ENCODE measurements around the gene ASB18. TPM values are rescaled to one million over a fixed set of nuclear protein-coding genes. Genes with fewer than 3 reads are reported as not detected.
"Not testable (repeated sequence)": the region's sequence is repeated elsewhere in the genome, so short reads cannot be mapped to it uniquely, and the experiment has no call there.

Gene ASB18
- total RNA-seq, 1 experiment from 2014 or later, result not detected

DNA sequence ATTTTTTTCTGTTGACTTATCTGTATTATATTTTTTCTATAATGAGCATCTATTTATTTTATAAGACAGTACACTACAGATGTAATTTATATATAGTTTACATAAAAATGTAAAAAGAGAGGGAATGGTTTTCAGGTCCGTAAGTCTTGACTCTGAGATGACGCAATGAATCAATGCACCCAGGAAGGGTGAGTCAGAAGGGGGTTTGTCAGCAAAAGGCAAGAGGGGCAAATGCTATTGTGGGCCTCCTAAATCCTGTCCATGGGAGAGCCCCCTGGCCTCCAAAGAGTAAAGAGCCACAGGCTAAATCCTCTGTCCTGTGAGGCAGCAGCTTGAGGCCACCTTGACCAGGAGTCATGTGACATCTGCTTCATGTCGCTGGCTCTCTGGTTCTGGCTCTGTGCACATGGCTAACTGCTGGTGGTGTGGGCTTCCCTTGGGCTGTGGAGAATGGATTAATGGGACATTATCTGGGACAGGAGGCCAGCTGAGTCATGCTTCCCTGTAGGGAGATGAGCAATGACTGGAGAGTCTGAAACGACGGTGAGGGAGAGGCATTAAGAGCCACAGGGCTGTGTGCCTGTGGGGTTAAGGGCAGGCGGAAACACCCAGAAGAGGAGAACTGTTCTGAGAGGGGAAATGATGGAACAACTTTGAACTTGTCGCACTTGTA, 22.8 kb upstream of the ASB18 start:
- DNase-seq (ENCODE audit: low read depth), result peak; percentile 19

DNA sequence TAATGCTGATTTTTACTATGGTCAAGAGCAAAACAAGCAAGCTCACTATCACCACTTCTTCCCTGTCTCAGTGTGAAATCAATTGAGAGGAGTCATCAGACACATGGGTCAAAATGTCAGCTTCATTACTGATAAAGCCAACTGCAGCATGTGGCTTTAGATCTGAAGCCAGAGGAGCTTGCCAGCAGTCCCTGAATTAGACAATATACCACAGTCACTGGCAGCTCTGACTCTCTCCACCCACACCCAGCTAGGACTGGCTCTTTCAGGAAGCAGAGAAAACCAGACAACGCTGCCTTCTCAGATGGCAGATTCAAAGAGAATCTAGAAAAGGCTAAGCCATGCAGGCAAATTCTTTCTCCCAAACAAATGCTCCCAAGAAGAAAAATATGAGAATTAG, 20.0 kb upstream of the ASB18 start:
- DNase-seq (ENCODE audit: low read depth), result no peak

DNA sequence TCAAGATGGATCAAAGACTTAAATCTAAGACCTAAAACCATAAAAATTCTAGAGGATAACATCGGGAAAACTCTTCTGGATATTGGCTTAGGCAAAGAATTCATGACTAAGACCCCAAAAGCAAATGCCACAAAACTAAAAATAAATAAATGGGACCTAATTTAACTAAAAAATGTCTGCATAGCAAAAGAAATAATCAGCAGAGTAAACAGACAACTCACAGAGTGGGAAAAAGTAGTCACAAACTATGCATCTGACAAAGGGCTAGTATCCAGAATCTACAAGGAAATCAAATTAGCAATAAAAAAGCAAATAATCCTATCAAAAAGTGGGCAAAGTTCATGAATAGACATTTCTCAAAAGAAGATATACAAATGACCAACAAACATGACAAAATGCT, 18.2 kb upstream of the ASB18 start:
- no peak for DNase-seq (ENCODE audit: low read depth)

DNA sequence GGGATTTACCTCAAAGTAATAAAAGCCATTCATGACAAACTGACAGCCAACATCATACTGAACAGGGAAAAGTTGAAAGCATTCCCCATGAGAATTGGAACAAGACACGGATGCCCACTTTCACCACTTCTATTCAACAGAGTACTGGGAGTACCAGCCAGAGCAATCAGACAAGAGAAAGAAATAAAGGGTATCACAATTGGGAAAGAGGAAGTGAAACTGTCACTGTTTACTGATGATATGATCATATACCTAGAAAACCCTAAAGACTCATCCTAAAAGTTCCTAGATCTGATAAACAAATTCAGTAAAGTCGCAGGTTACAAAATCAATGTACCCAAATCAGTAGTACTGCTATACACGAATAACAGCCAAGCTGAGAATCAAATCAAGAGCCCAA, 17.2 kb upstream of the ASB18 start:
- DNase-seq (ENCODE audit: low read depth), result no peak

DNA sequence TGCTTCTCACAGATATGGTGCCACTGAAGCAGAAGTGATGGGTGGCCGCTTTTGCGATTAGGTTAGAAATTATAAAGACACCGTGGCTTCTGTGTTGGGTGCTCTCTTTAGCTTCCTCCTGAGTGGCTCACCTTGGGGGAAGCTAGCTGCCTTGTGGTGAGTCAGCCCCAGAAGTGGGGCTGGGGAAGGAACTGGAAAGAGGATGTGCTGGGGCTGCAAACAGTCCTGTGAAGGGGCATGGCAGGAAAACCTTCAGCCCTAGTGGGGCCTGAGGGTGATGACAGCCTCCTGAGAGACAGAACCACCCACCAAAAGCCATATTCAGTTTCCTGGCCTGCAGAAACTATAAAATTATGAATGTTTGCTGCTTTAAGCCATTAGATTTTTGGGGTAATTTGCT, 8.9 kb upstream of the ASB18 start:
- no peak for DNase-seq (ENCODE audit: low read depth)

DNA sequence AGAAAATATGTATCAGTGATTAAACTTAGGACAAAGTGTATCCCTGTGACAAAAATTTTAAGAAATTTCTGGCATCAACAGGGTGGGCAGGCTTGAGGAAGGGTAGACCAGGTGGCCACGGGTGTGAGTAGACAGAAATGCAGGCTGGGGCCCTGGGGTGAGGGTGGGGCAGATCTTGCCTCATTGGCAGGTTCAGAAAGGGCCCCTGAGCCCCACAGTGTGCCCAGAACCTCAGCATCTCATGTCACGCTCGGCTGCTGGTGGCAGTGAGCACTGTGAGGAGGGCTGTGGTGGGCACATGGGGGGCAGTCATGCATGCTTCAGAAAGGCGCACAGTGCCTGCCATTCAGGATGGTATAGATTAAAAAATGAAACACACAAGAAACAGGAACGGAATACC, 7.6 kb upstream of the ASB18 start:
- no peak for DNase-seq (ENCODE audit: low read depth)

DNA sequence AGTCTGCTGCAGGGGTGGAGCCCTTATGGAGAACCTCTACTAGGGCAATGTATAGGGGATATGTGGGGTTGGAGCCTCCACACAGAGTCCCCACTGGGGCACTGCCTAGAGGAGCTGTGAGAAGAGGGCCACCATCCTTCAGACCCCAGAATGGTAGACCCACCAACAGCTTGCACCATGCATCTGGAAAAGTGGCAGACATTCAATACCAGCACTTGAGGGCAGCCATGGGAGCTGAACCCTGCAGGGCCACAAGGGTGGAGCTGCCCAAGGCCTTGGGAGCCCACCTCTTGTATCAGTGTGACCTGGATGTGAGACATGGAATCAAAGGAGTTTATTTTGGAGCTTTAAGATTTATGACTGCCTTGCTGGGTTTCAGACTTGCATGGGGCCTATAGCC, 5.7 kb upstream of the ASB18 start:
- not testable (repeated sequence) for DNase-seq (ENCODE audit: low read depth)

DNA sequence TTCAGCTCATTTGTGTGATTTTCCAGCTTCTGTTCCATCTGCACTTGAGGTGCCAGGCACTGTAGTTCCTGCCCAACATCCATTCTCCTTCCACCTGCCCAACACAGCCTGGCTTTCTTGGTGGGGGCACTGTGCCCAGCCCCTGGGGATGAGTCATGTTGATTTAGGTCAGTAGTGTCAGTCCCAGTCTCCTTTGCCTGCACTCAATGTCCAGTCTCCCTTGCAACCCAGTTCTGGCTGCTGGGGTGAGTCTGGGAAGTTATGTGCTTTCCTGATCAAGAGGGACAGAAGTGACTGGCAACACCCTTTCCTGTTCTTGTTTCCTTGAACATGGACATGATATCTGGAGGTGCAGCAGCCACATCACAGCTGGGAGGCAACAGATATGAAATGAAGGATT, 1.5 kb upstream of the ASB18 start:
- no peak for DNase-seq (ENCODE audit: low read depth)

DNA sequence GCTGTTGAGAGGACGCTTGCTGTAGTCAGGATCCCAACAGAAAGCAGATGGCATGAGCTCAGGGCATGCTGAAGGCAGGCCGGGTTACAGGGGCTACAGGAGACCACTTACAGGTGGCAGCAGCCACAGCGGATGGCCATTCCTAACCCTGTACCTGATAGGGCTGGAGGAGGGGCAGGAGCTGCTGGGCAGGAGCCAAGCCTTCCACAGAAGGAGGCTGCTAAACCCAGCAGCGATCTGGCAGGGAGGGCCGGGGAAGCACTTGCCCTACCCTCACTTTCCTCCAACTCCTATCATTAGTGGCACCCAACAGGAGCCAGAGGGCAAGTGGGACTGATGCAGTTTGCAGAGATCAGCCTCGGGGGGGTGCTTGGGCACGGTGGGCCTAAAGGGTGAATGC, 2.0 kb downstream of the ASB18 start:
- DNase-seq (ENCODE audit: low read depth), result no peak

DNA sequence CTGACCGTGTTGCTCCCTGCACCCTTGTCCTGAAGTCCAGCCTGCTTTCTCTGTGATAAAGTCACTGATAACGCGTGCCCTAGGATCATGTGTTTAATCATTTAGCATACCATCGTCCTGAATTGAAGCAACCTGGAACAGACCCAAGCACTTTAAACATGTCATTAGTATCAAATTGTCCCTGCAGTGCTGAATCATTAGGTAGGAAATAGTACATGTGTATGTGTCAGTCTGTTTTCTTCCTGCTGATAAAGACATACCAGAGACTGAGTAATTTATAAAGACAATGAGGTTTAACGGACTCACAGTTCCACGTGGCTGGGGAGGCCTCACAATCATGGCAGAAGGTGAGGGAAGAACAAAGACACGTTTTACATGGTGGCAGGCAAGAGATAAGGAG, 2.8 kb downstream of the ASB18 start:
- no peak for DNase-seq (ENCODE audit: low read depth)

DNA sequence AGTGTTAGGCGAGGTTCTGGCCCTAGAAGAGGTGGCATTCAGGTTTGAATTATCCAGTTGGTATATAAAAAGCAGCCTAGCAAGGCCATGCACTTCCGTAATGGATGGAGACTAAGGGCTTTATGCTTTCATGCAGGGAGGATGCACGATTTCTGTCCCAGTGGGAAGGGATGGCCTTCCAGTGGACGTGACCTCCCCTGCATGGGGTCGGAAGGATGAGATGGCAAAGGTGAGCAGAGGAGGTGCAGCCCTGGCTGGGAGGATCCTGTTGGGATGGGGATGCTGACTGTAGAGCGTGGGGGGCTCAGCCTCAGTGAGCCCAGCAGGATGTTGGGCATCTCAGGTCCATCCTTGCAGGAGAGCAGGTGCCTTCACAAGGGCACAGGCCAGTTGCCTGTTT, 4.8 kb downstream of the ASB18 start:
- DNase-seq (ENCODE audit: low read depth), result no peak

DNA sequence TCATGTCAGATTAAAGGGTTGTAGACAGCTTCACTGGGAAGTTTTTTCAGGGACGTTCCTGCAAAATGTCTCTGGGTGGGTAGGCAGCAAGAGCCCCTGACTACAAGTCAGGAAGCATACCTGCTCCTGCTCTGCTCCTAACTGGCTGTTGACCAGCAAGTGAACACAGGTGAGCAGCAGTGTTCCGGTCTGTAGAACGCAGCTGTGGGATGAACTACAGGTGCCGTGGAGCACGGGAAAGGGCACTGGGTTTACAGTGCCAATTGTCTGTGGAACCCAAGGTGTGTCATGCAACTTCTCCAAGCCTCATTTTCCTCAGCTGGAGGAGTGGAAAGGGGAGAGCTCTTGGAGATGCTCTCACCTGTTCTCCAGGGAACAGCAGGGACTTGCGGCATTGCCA, 6.6 kb downstream of the ASB18 start:
- DNase-seq (ENCODE audit: low read depth), result no peak

DNA sequence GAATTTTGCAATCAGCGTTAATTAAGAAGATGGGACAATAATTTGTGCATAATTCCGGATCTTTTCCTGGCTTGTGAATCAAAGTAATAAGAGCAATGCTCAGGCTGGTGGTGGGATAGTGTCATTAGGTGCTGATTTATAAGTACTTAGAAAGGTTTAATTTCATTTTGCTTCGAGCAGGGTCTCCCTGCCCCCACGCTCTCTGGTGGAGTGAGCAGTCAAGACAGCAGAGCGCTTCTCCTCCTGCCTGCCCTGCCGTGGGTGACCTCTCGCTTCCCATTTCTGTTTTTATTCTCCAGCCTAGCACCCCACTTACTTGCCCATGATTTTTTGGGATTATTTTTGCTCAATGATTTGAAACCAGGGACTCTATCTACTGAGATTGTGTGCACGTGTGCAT, 7.1 kb downstream of the ASB18 start:
- no peak for DNase-seq (ENCODE audit: low read depth)

DNA sequence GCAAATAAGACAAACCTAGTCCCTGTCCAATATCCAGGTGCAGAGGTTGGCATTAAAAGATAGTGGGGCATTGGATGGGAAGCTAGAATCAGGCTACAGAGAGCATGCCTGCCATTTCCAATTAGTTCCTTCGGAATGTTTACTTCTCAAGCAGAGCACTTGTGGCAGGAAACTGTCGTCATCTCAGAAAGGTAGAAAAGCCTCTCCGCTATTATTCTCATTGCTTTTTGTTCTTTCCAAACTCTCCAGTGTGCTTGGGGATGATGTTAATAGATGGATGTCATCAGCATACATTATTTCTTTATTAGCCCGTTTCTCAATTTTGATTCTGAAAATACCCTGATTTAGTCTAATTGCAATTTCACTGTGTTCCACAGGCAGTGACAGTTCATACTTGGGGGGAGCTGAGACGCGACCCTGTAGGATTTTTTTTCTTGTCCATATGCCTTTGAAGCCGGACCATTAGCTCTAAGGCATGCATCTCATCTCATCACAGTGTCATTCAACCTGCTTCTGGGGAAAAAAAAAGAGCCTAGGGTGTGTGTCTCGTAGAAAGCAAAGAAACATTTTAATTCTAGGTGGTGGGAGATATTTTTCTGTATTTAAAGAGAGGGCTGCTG, 7.7 kb downstream of the ASB18 start:
- no peak for DNase-seq (ENCODE audit: low read depth)

DNA sequence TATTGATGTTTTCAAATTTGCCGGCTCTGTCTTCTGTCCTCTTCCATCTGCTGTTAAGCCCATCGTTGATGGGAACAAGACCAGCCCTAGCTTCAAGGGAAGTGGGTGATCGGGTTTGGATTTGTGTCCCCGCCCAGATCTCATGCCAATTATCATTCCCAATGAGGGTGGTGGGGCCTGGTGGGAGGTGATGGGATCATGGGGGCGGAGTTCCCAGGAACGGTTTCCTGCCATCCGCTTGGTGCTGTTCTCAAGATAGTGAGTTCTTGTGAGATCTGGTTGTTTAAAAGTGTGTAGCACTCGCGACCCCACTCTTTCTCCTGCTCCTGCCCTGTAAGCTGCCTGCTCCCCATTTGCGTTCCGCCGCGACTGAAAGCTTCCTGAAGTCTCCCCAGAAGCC, 9.5 kb downstream of the ASB18 start:
- no peak for DNase-seq (ENCODE audit: low read depth)

DNA sequence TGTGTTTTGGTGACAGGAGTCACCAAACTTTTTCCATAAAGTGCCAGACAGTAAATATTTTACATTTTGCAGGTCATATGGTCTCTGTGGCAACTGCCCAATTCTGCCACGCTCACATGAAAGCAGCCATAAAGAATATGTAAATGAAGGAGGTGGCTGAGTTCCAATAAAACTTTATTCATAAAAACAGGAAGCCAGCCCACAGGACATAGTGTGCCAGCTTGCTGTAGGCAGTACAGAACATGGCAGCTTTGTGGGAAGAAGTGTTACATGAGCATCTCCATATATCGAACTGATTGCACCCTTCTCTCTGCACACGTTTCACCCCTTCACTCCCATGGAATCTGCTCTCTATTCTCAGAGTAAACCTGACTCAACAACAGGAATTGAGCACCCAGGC, 10.2 kb downstream of the ASB18 start:
- DNase-seq (ENCODE audit: low read depth), result no peak

DNA sequence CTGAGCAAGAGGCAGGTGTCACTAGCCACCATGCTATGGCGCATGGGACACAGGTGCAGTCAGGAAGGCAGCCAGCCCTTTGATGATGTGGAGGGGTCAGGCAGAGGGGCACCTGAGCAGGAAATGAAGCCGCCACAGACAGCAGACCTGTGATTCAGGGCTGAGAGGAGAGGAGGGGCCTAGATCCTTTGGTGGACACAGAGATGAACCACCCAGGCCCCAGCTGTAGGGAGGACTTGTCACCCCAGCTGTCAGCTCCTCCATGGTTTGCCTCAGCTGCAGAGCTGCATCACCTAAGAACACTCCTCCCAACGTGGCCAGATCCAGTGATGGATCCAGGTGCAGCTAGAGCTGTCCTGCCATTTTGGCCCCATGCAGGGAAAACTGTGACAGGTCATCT, 11.6 kb downstream of the ASB18 start:
- no peak for DNase-seq (ENCODE audit: low read depth)

DNA sequence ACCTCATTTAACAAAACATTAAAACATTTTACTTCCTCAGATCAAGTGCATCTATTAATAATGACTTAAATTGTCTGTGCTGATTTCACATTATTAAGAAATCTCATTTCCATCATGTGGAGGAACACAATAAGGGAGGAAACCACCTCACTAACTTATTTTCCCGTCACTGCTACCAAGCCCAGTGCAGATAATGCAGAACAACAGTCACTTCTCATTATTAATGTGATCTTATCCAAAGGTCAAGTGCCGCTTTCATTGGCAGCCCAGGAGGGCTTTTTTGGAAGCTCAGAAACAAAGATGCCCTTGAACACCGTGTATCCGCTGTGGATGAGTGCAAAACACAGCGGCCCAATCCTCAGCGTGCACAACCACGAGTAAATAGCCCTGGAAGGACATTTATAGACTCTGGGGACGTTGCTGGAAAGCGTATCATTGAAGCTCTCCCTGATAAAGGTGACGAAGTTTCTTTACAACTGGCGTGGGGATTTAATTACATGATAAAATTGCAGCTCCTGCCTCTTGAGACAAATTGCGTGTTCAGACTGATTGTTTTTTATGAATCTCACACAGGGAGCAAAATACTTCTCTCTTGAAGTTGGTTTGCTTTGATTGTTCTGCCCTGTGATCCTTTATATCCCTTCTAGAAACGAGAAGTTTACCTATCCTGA, 13.2 kb downstream of the ASB18 start:
- no peak for DNase-seq (ENCODE audit: low read depth)

DNA sequence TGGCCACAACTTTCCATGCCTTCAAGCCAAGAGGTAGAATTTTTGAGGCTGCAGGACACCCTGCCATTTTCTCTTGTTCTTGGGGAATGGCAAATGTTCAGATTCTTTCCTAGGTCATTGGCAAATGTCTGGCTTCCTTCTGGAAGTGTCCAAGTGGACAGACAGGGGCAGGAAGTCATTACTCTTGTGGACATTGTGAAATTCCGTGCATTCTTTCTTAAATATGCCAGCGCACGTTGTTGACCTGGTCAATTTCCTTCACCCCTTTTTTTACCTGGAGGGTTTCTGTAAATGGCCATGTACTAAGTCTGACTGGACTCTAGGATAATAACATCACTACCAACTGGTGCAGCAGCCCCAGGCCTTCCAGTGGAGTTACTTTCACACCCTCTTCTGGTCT, 13.9 kb downstream of the ASB18 start:
- no peak for DNase-seq (ENCODE audit: low read depth)

DNA sequence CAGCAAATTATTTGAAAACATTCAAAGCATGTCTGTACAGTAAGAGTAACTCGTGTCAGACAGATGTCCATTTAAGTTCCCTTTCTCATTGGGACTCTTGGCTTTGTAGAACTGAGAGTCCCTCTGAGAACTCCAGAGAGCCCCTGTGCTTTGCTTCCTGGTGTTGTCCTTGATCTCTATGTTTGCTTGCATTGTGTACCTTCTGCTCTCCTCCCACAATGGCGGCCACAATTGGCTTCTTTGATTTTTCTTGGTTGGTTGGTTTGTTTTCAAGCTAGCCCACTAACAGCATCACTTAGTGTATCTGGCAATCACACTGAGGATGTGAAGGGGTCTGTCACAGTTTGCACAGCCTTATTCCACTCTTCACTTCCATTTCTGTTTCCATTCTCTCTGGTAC, 15.1 kb downstream of the ASB18 start:
- no peak for DNase-seq (ENCODE audit: low read depth)

DNA sequence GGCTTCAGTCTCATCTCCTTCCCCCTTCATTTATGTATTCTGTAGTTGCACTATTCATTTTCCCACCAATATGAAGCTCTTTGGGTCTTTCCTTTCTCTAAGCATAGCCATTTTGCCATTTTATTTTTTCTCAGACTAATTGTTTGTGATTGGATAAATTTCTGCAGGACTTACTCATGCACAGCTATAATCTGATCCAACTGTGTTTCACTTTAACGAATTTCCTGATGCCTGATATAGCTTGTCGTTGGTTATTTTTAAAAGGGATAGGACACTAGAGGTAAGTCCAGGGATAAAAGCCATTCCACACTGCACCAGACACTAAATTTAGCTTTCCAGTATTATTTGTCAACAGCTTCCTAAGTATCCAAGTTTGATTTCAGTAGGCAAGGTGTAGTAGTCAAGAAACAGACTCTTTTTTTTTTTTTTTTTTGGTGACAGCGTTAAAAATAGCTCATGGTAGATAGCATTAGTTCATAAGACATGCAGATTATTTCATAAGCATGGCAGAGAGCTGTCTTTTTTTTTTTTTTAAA, 17.4 kb downstream of the ASB18 start:
- DNase-seq (ENCODE audit: low read depth), result no peak

DNA sequence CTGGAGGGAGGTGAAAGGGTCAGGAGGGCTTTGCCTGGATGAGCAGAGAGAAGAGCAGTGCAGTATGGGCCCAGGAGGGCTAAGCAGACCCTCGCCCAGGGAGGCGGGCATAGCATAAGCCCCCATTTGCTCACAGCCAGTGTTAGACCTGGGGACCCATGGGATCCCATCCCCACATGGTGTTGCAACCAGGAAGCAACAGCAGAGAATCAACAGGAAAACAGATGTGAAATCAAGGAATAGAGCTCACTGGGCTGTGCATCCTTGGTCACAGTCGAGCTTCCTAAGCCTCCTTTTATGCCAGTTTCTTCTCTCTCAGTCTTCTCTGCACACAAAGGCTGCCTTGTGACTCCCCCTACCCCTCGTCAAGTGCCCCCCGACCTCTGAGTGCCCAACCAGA, 19.9 kb downstream of the ASB18 start:
- DNase-seq (ENCODE audit: low read depth), result no peak

DNA sequence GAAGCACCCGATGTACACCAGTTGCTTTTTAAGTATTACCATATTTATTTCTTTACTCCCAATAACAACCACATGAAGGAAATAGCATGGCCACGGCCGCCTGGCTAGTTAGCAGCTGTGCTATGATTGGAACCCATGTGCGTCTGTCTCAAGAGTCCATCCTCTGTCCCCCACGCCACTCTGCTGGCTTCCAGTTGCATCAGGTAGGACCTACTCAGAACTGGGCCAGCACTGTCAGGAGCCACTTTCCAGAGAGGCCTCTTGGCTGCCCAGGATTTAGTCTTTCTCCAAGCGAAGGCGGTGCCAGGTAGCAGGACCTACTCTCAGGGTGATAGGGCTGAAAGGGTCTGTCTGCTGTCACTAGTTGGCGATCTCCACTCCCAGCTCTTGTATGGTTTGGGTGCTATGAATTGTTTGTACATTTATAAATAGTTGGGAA, 22.1 kb downstream of the ASB18 start:
- no peak for DNase-seq (ENCODE audit: low read depth)

Measured in LHCN-M2 (cell line).